ENCODE measurements around the gene SETMAR.
"Not testable (repeated sequence)": the region's sequence is repeated elsewhere in the genome, so short reads cannot be mapped to it uniquely, and the experiment has no call there.

The SETMAR gene

DNA sequence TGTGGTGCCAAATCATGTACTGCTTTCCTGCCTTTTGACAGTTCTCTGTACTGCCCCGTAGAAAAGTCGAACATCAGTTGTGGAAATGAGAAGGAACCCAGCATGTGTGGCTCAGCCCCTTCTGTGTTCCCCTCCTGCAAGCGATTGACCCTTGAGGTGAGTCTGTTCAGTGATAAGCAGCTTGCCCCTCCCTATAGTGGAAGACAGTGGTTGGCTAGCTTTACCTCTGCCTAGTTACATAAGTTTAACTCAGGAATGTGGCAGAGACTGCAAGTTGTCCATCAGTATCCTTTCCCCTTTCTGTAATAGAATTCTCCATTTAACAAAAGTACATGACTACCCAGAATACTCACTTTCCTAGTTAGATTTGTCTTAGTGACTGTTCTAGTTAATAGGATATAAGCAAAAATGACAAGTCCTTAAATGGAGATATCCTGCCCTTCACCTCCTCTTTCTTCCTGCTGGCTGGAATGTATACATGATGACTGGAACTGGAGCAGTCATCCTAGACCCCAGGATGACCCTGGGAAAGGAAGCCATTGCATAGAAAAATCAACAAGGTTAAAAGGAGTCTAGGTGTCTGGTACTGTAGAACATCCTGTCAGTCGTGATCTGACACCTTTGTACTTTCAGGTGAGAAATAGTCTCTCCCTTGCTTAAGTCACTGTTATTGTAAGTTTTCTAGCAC, 10.6 kb downstream of the SETMAR start:
- DNase-seq (ENCODE audit: low read depth in 2 of 2), result no peak

DNA sequence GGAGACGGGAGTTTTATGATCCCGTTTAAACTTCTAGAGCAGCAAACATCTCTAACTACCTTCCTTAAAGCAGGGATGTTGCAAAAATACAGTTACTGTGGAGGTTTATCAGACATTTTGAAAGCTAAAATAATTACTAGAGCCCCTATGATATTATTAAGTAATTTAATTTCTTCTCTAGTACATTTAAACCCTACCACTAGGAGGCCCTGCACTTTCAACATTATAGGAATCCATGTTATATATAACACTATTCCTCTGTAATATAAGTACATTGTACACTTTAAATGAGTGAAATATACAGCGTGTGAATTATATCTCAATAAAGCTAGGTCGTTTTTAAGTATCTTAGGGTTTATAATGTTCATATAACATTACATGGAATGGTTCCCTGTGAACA, 11.5 kb downstream of the SETMAR start:
- no peak for DNase-seq (ENCODE audit: low read depth in 2 of 2)

- DNase-seq (ENCODE audit: low read depth in 2 of 2), result no peak
These were observed 17.1 kb downstream of the SETMAR start for GRCh38 chr3:4320096-4320911.

DNA sequence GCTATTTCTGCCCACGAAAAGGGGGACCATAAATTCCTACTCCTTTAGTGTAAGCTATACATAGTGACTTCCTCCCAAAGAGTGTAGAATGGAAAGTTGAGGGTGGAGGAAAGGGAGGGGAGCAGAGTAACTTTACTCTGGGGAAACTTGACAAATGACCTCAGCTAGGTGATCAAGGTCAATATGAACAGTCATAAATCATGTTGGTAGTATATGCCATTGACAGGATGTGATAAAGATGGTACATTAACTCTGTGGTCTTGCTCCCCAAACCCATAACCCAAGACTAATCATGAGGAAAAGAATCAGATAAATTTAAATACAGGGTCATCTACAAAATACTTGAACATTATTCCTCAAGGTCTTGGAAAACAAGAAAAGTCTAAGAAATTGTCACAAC, 18.6 kb downstream of the SETMAR start:
- no peak for DNase-seq (ENCODE audit: low read depth in 2 of 2)

- DNase-seq (ENCODE audit: low read depth in 2 of 2), result no peak
These were observed 19.5 kb downstream of the SETMAR start for GRCh38 chr3:4322635-4323034.

GRCh38 chr3:4323246-4324027, 20.3 kb downstream of the SETMAR start:
- no peak for DNase-seq (ENCODE audit: low read depth in 2 of 2)

GRCh38 chr3:4326868-4327267, 23.7 kb downstream of the SETMAR start:
- no peak for DNase-seq (ENCODE audit: low read depth in 2 of 2)

DNA sequence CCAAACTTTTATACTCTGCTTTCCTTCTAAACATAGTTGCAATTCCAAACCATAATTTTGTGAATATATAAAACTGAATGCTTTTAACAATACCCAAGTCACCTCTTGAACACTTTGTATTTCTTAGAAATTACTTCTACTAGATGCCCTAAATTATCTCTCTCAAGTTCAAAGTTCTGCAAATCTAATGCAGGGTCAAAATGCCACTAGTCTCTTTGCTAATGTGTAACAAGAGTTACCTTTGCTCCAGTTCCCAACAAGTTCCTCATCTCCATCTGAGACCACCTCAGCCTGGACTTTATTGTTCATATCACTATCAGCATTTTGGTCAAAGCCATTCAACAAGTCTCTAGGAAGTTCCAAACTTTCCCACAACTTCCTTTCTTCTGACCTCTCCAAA, 26.6 kb downstream of the SETMAR start:
- DNase-seq (ENCODE audit: low read depth in 2 of 2), result not testable (repeated sequence)

DNA sequence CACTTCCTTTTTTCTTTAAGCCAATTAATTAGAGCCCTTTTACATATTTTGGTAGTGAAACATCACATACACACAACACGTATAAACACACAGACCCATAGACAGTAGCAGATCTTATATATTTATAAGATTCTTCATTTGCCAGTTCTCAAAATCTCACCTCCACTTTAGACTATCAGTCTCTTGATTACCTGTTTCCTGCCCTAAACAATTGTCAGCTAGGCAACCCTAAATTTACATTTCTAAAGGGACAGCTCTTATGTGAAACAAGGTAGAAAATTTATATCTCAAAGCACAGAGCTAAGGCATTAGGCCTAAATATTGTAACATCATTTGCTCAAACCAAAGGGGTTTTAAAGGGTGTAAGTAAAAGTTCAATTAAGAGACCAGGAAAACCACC, 28.9 kb downstream of the SETMAR start:
- DNase-seq (ENCODE audit: low read depth in 2 of 2), result no peak

DNA sequence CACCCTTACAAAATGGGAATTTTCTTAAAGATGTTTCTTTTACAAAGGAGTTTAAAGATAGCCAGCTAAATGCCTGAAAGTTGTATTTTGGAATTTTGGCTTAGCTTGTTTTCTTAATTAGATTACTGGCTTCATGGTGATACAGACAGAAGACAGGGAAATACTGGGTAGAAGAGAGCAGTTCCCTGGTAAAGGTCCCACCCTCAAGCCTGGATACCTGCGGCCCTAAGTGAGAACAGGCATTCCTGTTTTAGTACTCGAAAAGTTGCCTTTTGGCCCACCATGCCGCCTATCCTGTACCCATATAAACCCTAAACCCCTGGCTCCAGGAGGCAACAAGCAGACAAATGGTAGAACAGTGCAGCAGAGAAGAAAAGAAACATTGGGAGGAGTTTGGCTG, 29.4 kb downstream of the SETMAR start:
- no peak for DNase-seq (ENCODE audit: low read depth in 2 of 2)

DNA sequence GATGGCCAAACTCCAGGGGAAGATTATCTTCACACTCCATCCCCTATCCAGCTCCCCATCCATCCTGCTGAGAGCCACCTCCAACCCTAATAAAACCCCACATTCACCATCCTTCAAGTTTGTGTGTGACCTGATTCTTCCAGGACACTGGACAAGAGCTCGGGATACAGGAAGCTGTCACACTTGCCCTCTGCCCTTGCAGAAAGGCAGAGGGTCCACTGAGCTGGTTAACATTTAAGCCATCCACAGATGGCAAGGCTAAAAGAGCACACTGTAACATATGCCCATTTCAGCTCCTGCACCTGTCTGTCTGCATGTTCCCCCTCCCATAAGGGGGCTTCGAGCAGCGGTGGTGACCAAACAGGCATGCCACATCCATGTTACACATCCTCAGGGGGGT, 29.8 kb downstream of the SETMAR start:
- no peak for DNase-seq (ENCODE audit: low read depth in 2 of 2)

GRCh38 chr3:4334548-4334947, 31.4 kb downstream of the SETMAR start:
- no peak for DNase-seq (ENCODE audit: low read depth in 2 of 2)

DNA sequence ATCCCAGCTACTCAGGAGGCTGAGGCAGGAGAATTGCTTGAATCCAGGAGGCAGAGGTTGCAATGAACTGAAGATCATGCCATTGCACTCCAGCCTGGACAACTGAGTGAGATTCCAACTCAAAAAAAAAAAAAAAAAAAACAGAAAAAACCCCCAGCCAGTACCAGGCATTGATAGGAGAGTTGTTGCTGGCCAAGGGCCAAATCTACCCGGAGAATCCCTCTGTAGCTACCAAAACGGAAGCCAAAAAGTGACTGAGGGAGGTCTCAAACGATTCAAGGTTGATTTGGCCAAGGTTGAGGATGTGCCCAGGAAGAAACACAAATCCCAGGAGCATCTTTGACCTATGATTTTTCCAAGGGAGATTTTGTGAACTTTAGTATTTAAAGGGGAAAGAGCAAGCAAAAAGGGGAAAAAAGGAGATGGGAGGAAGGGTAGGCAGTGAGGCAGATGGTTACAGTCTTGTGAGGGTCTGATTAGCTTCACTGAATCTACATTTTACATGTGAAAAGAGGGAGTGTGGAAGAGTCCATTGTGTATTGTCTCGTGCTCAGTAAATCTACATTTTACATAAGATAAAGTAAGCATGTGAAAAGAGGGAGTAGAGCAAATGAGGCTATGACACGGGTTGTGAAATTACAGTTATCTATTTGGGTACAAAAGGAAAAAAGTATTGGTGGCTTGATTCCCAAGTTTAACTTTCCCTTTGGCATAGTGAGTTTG, 32.8 kb downstream of the SETMAR start:
- no peak for DNase-seq (ENCODE audit: low read depth in 2 of 2)

DNA sequence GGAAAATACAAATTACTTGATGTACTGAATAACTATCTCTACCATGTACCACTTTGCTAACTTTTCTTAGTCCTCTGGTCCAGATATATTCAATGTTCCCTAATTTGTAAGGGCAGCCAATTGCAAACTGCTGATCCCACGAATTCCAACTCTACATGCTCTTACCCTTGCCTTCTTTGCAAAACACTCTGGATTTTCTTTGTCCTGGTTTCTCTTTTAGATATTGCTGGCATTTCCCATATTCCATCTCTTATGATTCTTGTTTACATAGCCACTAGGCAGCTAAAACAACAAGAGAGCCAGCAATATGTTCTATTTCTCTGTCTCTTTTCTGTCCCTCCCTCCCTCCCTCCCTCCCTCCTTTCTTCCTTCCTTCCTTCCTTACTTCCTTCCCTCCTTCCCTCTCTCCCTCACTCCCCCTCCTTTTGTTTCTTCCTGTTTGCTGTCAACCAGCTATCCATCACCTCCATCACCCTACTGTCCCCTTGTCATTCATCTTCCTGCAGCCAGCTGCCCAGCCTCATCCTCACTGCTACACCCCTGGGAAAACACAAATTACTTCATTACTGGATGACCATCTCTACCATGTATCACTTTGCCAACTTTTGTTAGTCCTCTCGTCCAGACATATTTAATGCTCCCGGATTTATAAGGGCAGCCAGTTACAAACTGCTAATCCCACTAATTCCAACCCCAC, 33.8 kb downstream of the SETMAR start:
- no peak for DNase-seq (ENCODE audit: low read depth in 2 of 2)

GRCh38 chr3:4338751-4339150, 35.6 kb downstream of the SETMAR start:
- DNase-seq (ENCODE audit: low read depth in 2 of 2), result no peak

DNA sequence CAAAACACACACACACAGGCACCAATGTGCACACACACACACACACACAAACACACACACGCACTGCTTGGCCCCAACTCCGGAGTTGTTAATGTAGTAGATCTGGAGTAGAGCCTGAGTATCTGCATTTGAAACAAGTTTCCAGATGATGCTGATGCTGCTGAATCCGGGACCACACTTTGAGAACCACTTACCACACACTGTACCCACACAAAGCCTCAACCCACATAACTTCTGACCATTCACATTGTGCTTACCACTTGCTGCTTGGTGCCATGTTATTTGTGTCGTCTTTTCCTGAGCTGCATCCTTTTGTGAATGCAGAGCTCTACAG, 36.9 kb downstream of the SETMAR start:
- no peak for DNase-seq (ENCODE audit: low read depth in 2 of 2)

- no peak for DNase-seq (ENCODE audit: low read depth in 2 of 2)
These were observed 37.5 kb downstream of the SETMAR start for GRCh38 chr3:4340411-4341335.

DNA sequence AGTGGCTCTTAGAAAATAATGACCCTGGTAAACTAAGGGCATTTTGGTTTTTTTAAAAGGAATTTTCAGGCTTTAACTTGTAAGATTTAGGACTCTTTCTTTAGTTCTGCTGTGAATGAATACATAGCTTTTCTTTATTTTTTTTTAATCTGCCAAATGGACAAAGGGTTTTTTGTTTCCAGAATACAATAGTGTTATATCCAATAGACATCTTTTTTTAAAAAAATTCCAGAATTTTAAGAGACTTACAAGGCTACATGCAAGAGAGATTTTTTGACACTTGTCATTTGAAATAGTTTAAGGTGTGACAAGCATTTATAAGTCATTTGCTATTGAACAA, 38.1 kb downstream of the SETMAR start:
- DNase-seq (ENCODE audit: low read depth in 2 of 2), result no peak

DNA sequence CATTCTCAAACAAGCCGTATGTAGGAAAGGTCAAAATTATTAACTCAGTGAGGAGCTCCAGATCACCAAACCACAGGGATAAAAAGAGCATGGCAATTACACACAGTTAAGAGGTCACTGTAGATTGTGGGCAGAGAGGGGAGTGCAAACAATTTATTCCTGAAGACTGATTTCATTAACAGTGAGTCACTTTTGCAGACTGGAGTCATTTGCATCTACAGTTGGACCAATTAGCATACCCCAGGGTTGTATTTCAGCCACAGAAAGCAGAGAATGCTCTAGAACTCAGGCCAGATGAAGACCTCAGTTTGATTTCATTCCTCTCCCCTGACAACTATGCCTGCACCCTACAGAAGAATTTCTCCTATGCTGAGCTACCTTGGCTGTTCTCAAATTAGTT, 40.1 kb downstream of the SETMAR start:
- no peak for DNase-seq (ENCODE audit: low read depth in 2 of 2)

GRCh38 chr3:4350789-4351163, 47.6 kb downstream of the SETMAR start:
- peak; percentile 15 to 34 for DNase-seq (ENCODE audit: low read depth in 2 of 2)

Data from activated CD8-positive, alpha-beta memory T cell treated with anti-CD3 and anti-CD28 coated beads for 4 hours (primary cell).